ENCODE measurements around the gene ANKRD65.
"Not testable (repeated sequence)": the region's sequence is repeated elsewhere in the genome, so short reads cannot be mapped to it uniquely, and the experiment has no call there.

The ANKRD65 gene

DNA sequence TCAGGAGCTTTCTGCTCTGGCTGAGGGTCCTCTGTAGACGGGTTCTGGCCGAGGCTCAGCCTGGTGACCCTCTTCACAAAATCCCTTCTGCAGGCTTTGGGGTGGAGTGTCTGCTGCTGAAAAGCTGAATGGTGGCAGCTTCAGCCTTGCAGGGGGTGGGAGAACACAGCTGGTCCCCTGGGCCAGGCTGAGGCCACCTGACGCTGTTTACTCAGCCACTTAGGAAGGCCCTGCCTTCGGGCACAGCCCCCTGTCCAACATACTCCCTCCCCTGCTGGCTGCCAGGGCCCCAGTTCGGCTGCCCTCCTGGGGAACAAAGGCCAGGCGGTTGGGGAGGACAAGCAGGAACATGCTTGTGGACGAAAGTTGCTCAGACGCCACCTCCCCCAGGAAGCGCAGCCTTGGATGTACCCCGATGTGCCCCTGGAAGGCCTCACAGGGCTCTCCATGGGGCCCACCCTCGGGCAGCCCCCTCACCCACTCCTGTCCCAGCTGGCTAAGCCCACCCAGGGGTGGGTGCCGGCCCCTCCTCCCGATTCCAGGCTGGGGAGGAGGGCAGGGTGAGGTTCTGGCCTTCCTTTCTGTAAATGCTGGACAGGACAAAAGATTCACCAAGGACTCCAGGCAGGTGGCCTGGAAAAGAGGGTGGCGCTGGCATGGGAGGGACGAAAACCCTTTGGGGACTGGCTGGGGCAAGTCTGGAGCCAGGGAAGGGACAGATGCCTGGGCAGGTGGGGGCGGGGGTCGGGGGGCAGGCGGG, at the start of gene ANKRD65:
Gene ANKRD65 (minus strand): TSS at position 130 of the 760 bp plus-strand sequence. CDS start 271 bp downstream, outside the sequence.
- no peak for DNase-seq

DNA sequence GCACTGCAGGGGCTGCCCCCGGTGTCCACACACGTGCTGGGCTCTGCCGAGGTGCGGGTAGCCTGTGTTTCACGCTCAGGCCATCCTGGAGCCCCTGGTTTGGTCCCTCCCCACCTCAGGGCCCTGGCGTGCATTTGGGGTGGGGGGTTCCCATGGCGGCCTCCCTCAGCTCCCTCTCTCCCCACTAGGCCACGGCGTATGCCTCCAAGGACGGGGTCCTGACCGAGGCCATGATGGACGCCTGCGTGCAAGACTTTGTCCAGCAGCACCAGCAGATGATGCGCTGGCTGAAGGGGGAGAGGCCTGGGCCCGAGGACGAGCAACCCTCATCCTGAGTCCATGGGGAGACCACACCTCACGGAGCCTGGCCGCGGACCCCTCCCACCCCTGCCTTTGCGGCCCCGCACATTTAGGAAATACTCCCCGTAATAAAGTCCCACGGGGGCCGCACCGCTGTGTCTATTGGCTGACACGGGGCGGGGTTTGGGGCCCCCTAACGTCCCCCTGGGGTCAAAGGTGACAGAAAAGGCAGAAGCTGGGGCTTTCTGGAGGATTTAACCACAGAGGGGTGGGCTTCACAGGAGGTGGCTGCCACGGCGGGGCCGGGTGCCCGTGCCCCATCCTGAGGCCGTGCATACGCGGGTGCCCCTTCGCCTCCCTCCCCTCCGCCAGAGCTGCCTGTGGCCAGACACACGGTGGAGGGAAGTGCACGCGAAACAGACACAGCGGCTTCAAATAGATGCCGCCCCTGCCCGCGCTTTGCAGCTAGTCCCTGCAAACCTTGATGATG, 47.3 kb upstream of the ANKRD65 start:
- not testable (repeated sequence) for DNase-seq

DNA sequence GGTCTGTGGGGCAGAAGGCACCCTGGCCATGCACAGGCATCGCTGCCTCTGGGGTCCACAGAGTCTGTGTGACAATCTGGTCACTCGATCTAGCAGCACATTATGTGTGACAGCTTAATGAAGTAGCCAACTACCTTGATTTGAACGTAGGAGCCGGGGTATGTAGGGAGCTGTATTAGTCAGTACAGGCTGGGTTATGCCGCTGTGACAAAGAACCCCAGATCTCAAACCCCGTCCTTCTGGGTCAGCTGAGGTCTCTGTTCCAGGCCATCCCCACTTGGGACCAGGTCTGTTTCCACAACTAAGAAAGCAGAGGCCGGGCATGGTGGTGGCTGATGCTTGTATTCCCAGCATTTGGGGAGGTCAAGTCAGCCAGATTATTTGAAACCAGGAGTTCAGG, 42.2 kb upstream of the ANKRD65 start:
- DNase-seq: no peak

DNA sequence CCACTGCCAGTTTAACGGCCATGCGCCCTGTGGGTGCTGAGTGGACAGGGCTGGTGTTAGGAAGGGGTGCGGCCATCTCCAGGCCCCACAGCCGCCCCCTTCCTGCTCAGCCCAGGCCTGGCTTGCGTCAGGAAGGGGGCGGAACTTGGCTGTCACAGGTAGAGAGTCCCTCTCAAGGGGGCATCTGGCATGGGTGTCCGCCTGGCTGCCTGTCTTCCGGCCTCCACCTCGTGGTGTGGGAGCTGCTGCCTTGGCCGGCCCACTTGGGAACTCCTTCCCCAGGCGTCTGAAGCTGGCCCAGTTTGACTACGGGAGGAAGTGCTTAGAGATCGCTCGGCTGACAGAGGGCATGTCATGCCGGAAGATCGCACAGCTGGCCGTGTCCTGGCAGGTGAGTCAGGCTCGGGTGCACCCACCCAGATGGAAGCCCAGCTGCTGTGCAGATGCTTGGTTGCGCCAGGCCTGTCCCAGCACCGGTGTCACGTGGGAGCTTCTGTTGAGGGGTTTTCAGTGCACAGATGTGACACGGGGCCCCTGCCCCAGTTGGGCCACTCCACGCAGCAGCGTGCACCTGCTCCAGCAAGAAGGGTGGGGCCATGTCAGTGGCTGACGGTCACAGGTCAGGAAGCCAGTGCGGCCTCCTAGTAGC, 41.4 kb upstream of the ANKRD65 start:
- DNase-seq: no peak

DNA sequence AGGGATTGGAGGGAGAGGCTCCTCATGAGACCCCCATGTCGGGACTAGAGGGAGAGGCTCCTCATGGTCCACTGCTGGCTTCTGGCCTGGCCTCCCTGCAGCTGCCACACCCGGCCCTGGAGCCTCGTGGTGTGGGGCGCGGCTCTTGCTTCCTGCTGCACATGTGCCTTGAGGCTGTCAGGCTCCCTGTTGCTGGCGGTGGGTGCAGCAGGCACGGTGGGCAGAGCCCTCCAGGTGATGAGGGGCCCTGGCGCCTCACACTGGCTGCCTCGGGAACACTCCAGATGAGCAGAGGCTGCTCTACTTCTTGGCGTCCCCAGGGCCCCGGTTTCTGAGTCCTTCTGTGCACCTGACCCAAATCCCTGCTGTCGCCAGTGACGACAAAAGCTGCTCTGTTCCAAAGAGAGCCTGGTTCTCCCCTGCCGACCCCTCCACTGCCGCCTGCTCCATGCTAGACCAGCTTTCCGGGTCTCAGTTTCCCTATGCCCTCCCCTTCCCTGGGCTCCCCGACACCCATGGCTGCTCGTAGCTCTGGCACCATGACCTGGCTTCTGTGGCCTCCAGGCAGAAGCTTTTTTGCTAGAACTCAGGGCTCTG, 40.7 kb upstream of the ANKRD65 start:
- no peak for DNase-seq

DNA sequence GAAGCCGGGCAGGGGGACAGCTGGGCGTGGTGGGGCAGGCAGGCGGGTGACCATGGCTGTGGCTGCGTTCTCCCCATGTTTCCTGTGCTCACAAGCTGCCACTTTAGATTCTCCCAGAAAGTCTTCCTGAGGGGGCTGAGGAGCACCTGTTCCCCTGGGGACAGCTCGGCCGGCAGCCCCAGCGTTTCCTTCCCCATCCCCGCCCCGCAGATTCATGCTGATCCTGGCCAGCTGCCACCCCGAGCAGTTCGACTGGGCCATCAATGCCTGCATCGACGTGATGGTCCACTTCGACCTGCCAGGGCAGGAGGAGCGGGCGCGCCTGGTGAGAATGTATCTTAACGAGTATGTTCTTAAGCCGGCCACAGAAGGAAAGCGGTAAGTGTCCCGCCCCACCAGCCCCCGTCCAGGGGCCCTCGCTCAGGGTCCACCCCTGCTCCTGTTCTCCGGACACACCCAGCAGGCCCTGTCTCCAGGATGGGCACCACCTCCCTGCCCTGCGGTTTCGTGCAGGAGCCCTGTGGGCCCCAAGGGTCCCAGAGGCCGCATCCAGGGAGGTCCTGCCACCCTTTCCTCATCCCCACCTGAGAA, 39.6 kb upstream of the ANKRD65 start:
- no peak for DNase-seq

DNA sequence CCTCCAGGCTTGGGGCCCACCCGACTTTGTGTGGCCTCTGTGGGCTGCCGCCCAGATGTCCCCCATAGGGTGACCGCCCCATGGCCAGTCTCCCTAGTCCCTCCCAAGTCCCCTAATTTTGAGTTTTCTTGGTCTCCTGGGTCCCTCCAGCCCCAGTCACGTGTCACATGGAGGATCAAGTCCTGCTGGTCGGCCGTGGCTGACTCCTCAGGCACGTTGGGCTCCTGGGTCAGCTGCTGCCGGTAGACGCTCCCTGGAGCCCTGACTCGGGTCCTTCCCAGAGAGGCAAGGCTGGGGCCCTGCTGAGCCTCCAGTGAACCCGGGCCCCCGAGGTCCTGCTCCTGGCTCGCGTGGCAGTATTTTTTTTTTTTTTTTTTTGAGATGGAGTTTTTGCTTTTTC, 38.6 kb upstream of the ANKRD65 start:
- not testable (repeated sequence) for DNase-seq

DNA sequence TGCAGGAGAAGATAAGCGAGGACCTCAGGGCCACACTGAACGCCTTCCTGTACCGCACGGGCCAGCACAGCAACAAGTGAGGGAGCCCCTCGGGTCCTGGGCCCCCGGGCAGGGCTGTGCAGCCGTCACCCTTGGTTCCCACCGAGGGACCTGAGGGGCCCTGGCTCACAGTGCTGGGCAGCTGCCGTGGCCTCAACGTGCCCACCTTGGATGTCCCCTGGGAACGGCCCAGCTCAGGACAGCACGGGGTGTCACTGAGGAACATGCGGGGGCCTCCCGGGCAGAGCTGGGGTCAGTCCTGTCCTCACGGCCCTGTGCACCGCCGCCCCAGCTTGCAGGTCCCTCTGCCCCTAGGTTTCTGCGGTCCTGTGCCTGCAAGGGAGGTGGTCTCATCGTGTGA, 38.1 kb upstream of the ANKRD65 start:
- DNase-seq: not testable (repeated sequence)

DNA sequence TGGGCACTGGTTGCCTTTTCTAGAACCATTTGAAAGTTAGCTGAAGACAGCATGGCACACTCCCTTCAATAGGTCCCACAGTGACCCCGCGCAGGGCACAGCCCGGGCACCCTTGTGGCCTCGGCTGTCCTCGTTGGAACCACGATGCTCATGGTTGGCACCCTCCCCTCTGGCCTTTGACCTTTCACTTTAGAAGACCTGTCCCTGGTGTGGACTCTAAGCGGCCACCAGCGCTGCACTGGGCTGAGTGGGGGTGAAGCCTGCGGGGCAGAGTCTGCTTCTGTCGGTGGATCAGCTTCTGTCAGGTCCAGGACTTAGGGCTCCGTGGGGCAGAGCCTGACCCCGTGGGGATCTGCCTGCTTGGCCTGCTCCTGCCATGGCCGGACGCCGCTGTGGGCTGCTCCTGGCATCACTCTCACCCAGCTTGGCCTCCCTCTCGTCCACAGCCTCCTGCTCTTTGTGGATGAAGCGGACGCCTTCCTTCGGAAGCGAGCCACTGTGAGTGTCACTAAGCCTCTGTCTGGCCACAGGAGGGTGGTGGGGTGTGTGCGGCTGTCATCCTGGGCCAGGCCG, 35.7 kb upstream of the ANKRD65 start:
- DNase-seq: not testable (repeated sequence)

DNA sequence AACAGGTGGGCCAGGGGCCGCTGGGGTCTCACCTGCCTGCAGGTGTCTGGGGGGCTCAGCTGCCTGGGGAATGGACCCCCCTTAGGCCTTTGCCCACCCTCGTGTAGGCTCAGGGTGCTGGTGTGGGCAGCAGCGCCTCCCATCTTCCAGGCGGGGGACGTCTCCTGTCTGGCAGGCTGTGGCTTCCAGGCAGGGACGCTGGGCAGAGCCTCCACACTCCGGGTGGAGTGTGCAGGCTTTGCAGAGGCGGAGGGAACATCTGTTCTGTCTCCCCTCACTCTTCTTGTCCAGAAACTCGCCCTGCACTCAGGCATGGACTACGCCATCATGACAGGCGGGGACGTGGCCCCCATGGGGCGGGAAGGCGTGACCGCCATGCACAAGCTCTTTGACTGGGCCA, 34.9 kb upstream of the ANKRD65 start:
- not testable (repeated sequence) for DNase-seq

DNA sequence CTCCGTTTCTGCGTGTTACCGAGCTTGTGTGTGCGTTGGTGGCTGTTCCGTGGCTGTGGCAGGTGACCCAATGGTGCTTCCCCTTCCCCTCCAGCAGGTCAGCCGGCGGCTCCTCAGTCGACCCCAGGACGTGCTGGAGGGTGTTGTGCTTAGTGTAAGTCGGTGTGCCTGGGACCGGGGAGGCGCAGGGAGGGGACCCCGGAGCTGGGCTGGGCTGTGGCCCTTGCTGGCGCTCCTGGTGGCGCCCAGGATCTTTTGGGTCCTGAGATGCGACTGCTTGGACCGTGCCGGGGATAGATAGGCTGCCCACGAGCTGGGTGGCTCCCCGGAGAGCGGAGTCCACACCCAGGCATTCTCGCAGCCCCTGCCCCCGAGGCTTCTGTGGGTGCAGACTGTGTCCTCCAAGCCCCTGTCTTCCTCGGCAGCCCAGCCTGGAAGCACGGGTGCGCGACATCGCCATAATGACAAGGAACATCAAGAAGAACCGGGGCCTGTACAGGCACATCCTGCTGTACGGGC, 34.3 kb upstream of the ANKRD65 start:
- no peak for DNase-seq

DNA sequence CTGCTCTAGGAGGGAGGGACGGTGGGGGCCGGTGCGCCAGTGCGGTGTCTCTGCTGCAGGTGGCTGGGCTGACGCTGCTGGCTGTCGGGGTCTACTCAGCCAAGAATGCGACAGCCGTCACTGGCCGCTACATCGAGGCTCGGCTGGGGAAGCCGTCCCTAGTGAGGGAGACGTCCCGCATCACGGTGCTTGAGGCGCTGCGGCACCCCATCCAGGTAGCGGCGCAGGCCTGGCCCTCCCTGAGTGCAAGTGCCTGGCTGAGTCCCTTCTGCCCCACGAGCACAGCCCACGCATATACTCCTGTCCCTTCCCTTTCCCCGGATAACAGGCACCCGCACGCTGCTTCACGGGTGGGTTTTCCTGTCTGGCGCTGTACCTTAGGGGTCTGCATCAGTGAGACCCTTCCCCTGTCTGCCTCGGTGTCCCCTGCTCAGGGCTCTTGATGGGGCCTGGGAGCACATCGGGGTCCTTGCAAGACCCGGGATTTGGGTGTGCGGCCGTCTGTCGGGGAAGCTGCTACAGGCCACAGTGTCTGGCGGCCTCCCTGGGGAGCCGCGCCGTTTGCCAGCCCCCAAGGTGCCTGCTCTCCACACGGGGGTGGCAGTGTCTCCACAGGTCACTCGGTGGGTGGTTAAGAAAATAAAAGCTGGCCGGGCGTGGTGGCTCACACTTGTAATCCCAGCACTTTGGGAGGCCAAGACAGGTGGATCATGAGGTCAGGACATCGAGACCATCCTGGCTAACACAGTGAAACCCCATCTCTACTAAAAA, 33.4 kb upstream of the ANKRD65 start:
- DNase-seq: not testable (repeated sequence)

DNA sequence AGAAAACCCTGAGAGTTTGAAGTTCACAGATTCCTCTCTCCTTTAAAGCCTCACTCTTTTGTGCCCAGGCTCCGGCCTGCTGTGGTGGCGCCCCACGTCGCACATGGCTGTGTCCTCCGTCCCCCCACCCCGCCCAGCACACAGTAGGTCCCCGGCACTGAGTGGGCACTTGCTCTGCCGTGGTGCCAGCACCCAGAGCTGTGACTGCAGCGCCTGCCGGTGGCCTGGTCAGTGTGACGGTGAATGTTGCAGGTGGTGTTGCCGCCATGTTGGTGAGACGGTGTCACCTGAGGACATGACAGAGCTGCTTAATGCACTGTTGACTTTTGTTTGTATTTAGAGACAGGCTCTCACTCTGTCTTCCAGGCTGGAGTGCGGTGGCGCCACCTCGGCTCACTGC, 31.8 kb upstream of the ANKRD65 start:
- DNase-seq: no peak

DNA sequence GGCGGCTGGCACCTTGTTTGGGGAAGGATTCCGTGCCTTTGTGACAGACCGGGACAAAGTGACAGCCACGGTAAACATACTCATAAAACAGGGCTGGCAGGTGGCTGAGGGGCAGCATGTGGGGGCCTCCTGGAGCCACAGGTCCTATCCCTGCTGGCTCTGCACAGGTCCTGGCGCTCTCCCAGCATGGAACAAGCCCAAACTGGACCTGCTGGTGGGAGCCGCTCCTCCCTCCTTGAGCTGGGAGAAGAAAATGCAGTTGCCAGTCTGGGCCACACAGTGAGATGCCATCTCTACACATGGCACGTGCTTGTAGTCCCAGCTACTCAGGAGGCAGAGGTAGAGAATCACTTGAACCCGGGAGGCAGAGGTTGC, 31.3 kb upstream of the ANKRD65 start:
- not testable (repeated sequence) for DNase-seq

DNA sequence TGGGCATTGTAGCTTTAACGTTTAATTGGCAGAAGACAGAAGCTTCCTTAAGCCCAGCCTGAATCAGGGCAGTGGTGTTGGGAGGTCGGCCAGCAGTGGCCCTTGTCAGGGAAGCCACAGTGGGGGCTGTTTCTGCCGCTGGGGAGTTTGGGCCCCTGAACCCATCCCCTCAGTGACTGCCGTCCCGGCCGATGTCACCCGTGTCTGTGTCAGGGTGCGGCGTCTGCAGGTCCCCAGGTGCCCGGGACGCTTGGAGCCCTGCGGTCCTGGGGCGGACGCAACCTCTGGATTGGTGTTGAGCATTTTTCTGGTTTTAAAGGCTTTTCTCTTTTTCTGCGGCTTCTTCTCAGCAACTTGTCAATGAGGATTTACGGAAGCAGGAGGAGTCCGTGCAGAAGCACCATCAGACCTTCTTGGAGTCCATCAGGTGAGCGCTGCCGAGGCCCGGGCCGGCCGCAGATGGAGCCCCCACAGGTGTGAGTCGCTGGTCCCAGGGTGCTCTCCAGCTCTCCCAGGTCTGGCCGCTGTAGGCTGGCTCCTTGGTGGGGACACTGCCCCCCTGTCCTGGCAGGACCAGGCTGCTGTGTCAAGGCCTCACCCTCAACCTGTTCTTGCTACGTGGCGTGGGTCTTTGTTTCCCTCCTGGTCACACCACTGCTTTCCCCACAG, 30.8 kb upstream of the ANKRD65 start:
- no peak for DNase-seq

DNA sequence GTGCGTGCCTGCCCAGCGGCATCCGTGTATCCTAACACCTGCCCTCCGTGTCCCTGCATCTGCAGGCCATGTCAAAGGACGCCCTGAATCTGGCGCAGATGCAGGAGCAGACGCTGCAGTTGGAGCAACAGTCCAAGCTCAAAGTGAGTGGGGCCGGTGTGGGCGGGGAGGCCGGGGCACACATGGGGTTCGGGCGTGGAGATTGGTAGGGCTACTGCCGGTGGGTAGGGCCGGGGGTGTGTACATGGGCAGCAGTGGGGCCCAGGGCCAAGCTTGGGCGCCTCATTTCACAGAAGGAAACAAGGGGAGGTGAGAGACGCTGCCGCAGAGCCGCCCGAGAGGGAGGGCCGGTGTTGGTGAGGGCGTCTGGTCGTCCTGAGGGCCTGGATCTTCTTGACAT, 29.5 kb upstream of the ANKRD65 start:
- DNase-seq: not testable (repeated sequence)

DNA sequence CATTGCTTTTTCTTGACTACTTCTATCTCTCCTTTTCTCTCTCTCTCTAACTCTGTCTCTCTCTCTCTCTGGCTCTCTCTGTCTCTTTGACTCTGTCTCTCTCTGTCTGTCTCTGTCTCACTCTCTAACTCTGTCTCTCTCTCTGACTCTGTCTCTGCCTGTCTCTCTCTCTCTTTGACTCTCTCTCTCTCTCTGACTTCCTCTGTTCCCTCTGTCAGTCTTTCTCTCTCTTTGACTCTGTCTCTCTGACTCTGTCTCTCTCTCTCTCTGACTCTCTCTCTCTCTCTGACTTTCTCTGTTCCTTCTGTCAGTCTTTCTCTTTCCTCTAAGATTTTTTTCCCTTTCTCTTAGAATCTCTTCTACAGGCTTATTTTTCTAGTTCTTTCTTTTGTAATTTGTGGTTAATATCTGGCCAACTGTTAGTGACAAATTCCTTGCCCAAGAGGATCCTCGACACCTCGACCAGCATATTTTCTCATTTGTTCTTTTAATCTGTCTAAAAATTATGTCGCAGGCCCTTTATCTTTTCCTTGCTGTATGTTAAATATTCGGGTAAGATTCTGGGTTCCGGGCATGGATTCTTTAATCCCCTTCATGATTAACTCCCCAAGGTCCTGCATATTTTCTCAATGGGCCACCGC, 28.1 kb upstream of the ANKRD65 start, which contains the start of gene ATAD3C:
Gene ATAD3C (plus strand): TSS at position 591 of the 641 bp plus-strand sequence. CDS start 995 bp downstream, outside the sequence.
- DNase-seq: no peak

DNA sequence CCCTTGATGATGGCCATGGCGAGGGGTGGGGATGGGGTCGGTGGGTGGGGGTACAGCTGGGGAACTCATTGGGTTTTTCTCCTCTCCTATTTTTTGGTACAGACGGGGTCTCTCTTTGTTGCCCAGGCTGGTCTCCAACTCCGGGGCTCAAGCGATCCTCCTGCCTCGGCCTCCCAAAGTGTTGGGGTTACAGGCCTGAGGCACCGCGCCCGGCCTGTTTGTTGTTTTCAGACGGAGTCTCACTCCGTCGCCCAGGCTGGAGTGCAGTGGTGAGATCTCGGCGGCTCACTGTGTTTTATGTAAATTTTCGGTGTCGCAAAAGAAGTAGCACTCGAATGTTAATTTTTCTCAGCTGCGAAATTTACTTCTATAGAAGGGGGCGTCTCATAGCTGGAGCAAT, 25.6 kb upstream of the ANKRD65 start:
- DNase-seq: not testable (repeated sequence)

DNA sequence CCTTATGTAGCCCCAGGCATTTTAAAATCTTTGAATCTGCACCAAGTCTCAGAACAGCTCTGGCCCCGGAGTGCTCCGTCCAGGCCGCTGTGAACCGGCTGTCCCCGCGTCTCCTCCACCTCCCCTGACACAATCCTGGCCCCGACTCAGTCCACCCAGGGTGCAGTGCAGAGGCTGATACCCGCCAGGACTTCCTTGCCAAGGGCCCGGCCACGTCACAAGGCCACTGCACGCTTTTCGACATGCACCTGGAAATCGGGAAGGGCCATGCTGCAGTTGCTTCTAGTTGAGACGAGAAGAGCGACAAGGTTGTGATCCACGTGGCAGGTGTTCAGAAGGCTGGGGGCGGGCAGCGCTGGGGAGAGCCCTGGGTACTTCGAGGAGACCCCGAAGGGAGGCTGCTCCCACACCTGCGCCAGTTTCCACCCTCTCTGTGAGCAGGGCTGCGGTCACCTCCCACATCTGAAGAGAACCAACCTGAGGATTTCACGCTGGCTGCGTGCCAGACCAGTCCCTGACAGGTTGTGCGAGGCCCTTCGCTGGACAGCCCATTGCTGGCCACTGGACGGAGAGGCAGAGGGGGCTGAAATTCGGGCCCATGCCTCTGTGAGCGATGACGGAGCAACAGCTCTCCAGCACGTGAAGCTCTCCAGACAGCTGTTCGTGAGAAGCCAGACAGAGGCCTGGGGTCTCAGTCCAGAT, 21.1 kb upstream of the ANKRD65 start:
- no peak for DNase-seq
